Astrocyte of the cerebellum (primary cell): ENCODE data around the gene KHDRBS1.

ENCODE experiments used
- DNase-seq: peaks from one replicate; pipeline ENCODE4 v3.0.0-alpha.2; 2011; ENCODE audit warnings: low read depth
- H3K4me3 ChIP-seq: 2 replicates; pipeline ENCODE4 v1.5.1; 2011; ENCODE audit warnings: mild to moderate bottlenecking, low read depth, low read length, moderate library complexity
- CTCF ChIP-seq: IDR thresholded peaks from 2 replicates; pipeline ENCODE4 v1.5.1; 2012; ENCODE audit warnings: low read length, low read depth, moderate library complexity, mild to moderate bottlenecking; ENCODE audit errors: missing control alignments
- in situ Hi-C: cut with HindIII; loops from 2 replicates; pipeline ENCODE4 v1.10.0; 2017; ENCODE audit warnings: low sequenced_read_pairs

KHDRBS1 gene

DNA sequence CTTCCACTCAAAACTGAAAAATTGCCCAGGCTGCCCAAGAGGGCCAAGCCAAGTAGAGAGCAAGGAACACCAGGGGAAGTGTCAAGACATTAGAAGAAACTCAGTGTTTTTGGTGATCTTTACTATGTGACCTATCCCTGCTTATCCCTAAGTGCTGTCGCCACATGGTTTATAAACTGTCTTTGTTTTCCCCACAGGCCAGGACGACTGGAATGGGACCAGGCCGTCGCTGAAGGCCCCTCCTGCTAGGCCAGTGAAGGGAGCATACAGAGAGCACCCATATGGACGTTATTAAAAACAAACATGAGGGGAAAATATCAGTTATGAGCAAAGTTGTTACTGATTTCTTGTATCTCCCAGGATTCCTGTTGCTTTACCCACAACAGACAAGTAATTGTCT lies 28.7 kb downstream of the KHDRBS1 start:
- no peak for DNase-seq

DNA sequence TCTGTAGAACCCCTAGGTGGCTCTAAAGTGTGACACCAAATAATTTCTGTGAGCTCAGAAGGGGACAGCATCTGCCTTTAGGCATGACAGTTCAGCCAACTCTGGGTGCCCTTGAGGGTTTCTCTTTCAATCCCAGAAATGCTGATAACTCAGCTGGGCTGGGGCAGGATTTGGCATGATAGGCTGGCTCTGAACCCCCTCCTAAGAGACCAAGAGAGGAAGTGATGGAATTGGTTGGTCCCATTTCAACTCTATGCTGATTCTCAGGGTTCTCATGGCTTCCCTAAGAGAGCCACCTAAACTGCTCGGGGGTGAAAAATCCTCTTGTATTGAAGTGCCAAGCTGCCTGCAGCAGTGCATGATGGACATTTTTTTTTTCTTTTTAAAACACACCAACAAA lies 30.6 kb downstream of the KHDRBS1 start:
- no peak for TF ChIP-seq CTCF
- DNase-seq, result no peak
- H3K4me3 ChIP-seq, result no peak overlapping the region
- in situ Hi-C loops, result no loop called here

More for the DNA sequence above, 28.7 kb downstream of the KHDRBS1 start:
- no peak overlapping the region for H3K4me3 ChIP-seq
- in situ Hi-C loops, result no loop called here
- no peak for TF ChIP-seq CTCF

- in situ Hi-C loops, result no loop called here
- no peak for TF ChIP-seq CTCF
- no peak for DNase-seq
Observed at GRCh38 chr1:32045772-32046171, 32.1 kb downstream of the KHDRBS1 start.

GRCh38 chr1:32047701-32048100 lies 34.0 kb downstream of the KHDRBS1 start:
- H3K4me3 ChIP-seq, result no peak overlapping the region
- in situ Hi-C loops, result no loop called here
- DNase-seq, result no peak
- no peak for TF ChIP-seq CTCF

More at GRCh38 chr1:32045772-32046171, 32.1 kb downstream of the KHDRBS1 start:
- no peak overlapping the region for H3K4me3 ChIP-seq

GRCh38 chr1:32048440-32048839 lies 34.8 kb downstream of the KHDRBS1 start:
- H3K4me3 ChIP-seq, result no peak overlapping the region
- in situ Hi-C loops, result no loop called here
- no peak for DNase-seq
- TF ChIP-seq CTCF, result no peak

GRCh38 chr1:32051706-32052105 lies 38.0 kb downstream of the KHDRBS1 start:
- no peak overlapping the region for H3K4me3 ChIP-seq
- in situ Hi-C loops, result no loop called here
- TF ChIP-seq CTCF, result no peak
- no peak for DNase-seq

DNA sequence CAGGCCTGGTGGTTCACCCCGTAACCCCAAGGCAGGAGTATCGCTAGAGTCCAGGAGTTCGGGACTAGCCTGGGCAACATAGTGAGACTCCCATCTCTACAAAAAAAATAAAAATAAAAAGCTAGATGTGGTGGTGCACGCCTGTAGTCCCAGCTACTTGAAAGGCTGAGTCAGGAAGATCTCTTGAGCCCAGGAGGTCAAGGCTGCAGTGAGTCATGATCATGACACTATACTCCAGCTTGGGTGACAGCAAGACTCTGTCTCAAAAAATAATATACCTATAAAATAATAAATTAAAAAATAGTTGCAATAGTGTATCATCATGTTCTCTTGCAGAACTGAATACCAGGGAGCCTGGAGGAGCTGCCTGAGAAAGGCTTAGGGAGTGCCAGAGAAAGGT lies 39.2 kb downstream of the KHDRBS1 start:
- no peak for TF ChIP-seq CTCF
- H3K4me3 ChIP-seq, result no peak overlapping the region
- in situ Hi-C loops, result no loop called here
- DNase-seq, result no peak
